HG02885 (cell line): ENCODE measurements around the gene C6orf62.
A peak's percentile ranks its signal among the peaks of the same experiment; 100 is the strongest.
"Not testable (repeated sequence)": the region's sequence is repeated elsewhere in the genome, so short reads cannot be mapped to it uniquely, and the experiment has no call there.

Experiments used
- ATAC-seq: cut with Tn5 transposase; IDR thresholded peaks from one replicate; pipeline ENCODE4 v1.9.1; 2021; ENCODE audit warnings: mild to moderate bottlenecking; ENCODE audit not compliant: unreplicated experiment, poor library complexity

C6orf62 gene

GRCh38 chr6:24743944-24744335, 25.0 kb upstream of the C6orf62 start:
- peak; percentile 55 for ATAC-seq

- ATAC-seq: peak; percentile 89
These were observed 24.4 kb upstream of the C6orf62 start for GRCh38 chr6:24743265-24743943.

DNA sequence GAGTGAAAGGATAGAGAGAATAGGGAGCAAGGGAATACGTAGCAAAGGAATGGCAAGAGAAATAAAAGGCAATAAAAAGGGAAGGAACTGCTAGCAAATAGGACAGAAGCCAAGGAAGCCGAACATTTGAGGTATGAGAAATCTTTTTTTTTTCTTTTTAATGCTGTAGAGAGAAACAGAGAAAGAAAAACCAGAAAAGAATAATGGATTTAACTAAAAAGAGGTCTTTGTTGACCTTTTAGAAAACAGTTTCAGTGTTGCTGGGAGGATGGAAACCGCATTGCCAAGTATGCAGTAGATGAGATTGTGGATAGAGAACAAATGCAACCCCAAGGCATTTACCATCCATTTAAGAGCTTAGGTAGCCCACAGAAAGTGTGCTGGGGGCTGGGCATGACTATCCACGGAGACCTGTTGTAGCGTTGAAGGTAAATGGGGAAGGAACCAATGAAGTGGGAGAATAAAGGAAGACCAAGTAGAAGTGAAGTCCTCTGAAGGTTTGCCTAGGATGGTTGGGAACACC, 23.3 kb upstream of the C6orf62 start:
- ATAC-seq: no peak

GRCh38 chr6:24740861-24741260, 21.9 kb upstream of the C6orf62 start:
- no peak for ATAC-seq

- no peak for ATAC-seq
These were observed 19.8 kb upstream of the C6orf62 start for GRCh38 chr6:24738741-24739140.

- not testable (repeated sequence) for ATAC-seq
These were observed 15.8 kb upstream of the C6orf62 start for GRCh38 chr6:24734710-24735109.

DNA sequence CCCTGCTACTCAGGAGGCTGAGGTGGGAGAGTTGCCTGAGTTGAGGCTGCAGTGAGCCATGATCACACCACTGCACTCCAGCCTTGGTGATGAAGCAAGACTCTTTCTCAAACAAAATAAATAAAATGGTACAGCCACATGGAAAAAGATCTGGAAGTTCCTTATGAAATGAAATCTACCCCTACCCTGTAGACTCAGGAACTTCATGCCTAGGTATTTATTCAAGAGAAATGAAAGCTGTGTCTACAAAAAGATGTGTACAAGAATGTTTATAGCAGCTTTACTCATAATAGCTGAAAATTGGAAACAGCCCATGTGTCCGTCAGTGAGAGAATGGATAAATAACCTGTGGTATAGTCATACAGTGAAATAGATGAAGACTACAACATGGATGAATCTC, 15.2 kb upstream of the C6orf62 start:
- ATAC-seq: no peak

- ATAC-seq: not testable (repeated sequence)
These were observed 12.6 kb upstream of the C6orf62 start for GRCh38 chr6:24731456-24732134.

GRCh38 chr6:24730653-24731052, 11.7 kb upstream of the C6orf62 start:
- not testable (repeated sequence) for ATAC-seq

- no peak for ATAC-seq
These were observed 4.3 kb upstream of the C6orf62 start for GRCh38 chr6:24723270-24723669.

- peak; percentile 56 for ATAC-seq
These were observed 2.7 kb upstream of the C6orf62 start for GRCh38 chr6:24721461-24722215.

GRCh38 chr6:24720604-24721460, 1.9 kb upstream of the C6orf62 start:
- ATAC-seq: peak; percentile 88

GRCh38 chr6:24720131-24720603, 1.2 kb upstream of the C6orf62 start:
- ATAC-seq: peak; percentile 16

GRCh38 chr6:24718449-24719124, 367 bp downstream of the C6orf62 start:
- ATAC-seq: no peak

DNA sequence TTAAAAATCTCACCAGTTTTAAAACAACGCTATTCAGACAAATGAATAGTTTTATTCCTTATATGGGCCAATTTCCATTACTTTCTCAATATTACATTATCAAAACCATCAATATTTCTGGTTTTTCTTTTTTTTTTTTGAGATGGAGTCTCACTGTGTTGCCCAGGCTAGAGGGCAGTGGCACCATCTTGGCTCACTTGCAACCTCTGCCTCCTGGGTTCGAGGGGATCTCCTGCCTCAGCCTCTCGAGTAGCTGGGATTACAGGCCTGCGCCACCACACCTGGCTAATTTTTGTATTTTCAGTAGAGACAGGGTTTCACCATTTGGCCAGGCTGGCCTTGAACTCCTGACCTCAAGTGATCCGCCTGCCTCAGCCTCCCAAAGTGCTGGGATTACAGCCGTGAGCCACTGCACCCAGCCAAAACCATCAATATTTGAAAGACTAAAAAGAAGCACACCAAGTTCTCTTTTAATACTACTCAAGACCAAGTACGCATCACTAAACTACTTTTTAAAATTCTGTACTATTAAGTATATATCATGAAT, 2.3 kb downstream of the C6orf62 start:
- ATAC-seq: not testable (repeated sequence)

DNA sequence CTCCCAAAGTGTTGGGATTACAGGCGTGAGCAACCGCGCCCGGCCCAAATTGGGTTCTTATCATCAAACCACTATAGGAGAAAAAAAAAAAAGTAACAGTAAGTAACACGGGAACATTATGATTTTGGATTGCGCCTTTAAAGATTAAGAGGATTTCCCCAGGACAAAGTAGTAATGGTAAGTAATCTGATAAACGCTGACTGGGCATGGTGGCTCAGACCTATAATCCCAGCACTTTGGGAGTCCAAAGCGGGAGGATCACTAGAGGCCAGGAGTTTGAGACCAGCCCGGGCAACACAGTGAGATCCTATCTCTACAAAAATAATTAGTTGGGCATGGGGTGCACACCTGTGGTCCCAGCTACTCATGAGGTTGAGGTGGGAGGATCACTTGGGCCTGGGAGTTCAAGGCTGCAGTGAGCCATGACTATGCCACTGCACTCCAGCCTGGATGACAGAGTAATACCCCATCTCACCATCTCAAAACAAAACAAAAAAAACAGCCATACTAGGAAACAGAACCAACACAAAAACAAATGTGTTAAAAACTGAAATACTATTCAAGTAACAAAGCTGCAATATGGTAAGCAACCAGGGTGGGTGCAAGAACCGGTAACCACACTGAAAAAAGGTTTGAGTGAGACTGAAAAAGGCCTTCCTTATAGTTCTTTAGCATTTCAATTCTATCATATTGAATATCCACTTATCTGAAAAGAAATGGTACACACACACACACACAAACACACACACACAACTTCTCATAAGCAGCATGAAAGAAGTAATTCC, 8.2 kb downstream of the C6orf62 start:
- ATAC-seq: no peak

- no peak for ATAC-seq
These were observed 9.8 kb downstream of the C6orf62 start for GRCh38 chr6:24709014-24709711.

DNA sequence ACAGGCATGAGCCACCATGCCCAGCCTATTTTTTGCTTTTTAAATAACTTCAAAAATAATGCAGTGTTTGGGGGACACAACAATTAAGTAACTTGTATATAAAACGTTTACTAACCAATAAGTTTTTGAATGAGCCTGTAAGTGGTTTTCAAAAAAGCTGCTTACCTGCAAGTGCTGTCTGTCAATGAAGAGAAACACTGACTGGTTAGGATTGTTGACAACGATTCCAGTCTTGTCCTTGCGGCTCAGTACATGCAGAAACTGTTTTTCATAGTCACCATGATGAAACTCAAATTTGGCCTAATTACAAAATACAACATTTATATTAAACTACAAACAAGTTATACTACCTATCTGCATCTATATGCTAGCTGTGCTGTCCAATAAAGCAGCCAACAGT, 10.3 kb downstream of the C6orf62 start:
- ATAC-seq: no peak
